Bone marrow (tissue), 2 donors: Measurements from ENCODE around the gene VPS8.

Experiments used
- DNase-seq, 2 donors: peaks; one replicate each; lab custom pipeline; 2025; lab: John Stamatoyannopoulos, UW

VPS8 gene

GRCh38 chr3:184811034-184811433 lies 932 bp upstream of the VPS8 start:
- DNase-seq = no peak

DNA sequence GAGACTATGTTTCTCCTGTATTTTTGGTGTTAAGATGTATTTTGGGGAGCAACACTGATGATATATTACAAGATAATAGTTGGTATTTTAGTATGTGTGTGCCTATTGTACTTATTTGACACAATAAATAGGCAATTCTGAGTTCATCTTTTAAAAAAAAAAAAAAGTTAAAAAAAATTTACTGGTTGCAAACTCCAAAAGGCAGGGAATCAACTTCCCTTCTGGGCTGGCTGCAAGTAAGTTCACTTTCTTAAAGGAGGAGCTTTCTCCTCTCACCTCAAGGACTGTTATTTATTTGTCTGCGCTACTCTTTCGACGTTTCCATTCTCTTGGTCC lies 335 bp upstream of the VPS8 start:
- no peak for DNase-seq

DNA sequence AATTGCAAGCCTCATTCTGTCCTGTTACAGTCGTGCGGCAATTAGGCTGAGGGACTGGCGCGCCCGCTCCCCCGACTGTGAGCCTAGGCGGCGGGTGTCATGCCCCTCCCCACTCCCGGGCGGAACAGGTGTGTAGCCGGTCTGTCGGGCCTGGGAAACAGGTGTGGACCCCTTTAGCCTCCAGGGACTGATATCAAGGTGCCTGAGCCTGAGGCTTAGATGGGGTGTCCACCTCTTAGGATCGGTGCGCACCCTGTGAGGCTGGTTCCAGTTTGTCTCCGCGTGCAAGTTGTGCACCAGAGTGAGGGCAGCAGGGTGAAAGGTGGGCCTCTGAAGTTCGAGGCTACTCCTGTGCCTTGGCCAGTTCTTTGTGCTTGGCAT lies 686 bp downstream of the VPS8 start:
- no peak for DNase-seq

- DNase-seq = no peak
Measured at GRCh38 chr3:184813357-184813756, 1.4 kb downstream of the VPS8 start.

DNA sequence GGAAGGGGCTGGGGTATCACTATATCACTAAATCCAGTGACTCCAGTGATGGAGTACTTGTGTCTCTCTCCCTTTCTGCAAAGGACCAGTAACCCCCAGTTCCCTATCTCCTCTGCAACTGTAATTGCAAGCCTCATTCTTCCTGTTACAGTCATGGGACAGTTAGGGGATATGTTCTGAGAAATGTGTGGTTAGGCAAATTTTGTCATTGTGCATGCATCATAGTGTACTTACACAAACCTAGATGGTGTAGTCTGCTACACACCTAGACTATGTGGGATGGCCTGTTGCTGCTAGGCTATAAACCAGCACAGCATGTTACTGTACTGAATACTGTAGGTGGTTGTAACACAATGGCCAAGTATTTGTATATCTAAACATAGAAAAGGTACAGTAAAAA lies 2.2 kb downstream of the VPS8 start:
- DNase-seq = no peak

DNA sequence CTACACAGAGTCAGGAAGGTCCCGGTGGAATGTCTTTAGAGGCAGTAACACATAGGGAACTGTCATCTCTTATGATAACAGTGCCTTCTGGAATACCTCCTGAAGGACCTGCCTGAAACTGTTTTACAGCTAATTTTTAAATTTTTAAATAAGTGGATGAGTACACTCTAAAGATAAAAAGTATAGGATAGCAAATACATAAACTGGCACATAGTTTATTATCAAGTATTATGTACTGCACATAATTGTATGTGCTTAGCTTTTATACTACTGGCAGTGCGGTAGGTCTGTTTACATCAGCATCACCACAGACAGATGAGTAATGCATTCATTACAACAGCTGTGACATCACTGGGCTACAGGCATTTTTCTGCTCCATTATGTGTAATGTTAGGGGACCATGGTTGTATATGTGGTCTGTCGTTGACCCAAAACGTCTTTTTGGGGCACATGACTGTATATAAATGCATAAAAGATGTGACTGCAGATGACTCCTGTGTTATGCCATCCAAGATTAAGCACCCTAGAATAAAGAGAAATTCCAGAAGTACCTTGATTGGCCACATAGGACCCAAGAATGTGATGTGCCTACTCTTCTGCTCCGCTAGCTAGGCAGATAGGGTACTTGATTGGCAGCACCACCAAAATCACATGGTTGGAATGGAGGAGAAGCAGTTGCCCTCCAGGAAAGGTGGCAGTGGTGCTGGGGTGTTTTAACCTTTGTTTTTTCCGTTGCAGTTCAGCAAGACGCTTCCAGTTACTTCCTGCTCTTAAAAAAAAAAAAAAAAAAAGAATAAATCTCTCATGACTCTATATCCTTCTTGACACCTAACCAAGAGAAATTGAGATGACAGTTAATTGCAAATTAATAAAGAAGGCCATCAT lies 3.3 kb downstream of the VPS8 start:
- no peak for DNase-seq

DNA sequence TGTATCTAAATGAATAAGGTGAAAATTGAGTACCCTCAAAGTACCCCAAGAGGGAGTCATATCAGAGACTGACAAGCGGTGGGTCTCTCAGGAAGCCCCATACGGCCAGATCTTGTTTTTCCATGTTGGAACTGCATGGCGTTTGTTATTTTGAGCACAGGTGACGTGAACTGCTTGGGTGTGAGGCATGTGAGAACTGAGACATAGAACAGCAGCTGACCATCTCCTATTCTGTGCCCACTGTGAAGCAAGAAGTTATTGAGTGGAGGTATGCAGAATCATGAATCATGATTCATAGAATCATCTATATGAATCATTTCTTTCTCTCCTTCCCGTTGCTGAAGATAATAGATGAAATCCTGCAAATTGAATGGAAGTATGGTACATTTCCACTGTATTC lies 4.6 kb downstream of the VPS8 start:
- DNase-seq = no peak

GRCh38 chr3:184820525-184820924 lies 8.6 kb downstream of the VPS8 start:
- DNase-seq = no peak

GRCh38 chr3:184821034-184821433 lies 9.1 kb downstream of the VPS8 start:
- no peak for DNase-seq

GRCh38 chr3:184822081-184822480 lies 10.1 kb downstream of the VPS8 start:
- no peak for DNase-seq

- DNase-seq = no peak
Measured at GRCh38 chr3:184822654-184823053, 10.7 kb downstream of the VPS8 start.

GRCh38 chr3:184823990-184824389 lies 12.0 kb downstream of the VPS8 start:
- no peak for DNase-seq

DNA sequence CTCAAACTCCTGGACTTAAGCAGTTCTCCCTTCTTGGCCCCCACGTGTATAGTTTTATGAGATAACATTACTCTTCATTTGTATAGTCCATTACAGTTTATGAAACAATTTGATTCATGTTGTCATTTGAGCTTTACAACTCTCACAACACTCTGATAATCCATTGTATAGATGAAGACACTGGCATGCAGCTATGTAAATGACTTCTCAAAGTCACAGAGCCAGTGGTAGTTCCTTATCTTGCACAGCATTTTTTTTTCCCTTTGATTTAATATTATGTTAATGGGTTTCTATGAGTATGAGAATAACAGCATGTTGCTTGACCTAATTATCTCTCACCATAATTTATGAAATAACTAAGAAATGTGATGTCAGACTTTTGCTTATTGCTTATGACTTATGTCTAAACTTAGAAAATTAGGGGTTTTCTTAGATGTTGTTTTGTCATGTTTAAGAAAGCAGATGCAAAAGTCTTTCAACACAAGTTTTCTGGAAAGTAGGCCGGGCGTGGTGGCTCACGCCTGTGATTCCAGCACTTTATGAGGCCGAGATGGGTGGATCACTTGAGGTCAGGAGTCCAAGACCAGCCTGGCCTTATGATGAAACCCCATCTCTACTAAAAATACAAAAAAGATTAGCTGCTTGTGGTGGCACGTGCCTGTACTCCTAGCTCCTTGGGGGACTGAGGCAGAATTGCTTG lies 13.3 kb downstream of the VPS8 start:
- no peak for DNase-seq

- DNase-seq = no peak
Measured at GRCh38 chr3:184827572-184827971, 15.6 kb downstream of the VPS8 start.

GRCh38 chr3:184832044-184832443 lies 20.1 kb downstream of the VPS8 start:
- DNase-seq = no peak

- no peak for DNase-seq
Measured at GRCh38 chr3:184832903-184833302, 20.9 kb downstream of the VPS8 start.

DNA sequence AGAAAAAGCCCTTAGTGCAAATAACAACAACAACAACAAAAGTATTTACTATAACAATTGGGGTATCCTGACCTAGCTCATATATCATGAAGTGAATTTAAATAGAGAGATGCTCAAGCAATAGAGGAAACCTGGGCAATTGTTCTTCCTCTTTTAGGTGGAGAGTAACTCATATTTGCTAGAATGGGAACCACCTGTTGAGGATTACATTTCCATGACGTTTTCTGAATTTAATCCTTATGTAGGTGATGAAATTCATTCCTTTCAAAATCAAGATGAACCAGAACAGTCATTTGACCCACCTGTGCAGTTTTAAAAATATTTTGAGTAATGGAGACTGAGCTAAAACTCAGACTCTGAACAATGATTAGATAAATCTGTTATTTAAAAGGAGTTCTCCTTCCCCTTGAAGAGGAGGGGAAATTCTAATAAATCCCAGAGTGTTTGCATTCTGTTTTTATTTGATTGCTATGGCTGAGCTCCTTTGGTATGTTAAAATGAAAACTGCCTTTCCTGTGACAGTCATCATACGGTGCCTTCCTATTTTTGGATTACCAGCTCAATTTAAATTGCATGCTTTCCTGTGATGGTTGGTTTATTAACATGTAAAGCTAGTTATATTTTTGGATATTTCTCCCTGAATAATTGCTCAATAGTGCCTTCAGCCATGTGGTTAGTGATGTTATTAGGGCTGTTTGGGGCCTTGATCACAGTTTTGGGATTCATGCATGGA lies 24.3 kb downstream of the VPS8 start:
- no peak for DNase-seq

GRCh38 chr3:184842433-184842832 lies 30.5 kb downstream of the VPS8 start:
- no peak for DNase-seq

- DNase-seq = no peak
Measured at GRCh38 chr3:184845819-184846218, 33.9 kb downstream of the VPS8 start.

DNA sequence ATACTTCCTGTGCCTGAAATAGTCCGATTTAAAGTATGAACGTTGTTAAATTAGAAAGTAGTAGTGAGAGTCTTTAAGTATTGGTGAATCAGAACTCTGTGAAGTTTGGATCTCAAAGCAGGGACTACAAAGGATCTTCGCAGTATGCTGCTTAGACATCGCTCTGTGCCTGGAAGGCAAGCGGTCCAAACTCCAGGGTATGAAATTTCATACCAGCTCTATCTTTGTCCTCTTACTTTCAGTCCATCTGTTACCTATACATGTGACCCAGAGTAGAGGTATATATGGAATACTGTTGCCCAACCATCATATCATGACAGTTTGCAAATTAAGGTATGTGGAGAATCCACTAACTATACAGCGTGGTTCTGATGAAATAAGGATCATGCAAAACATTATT lies 34.5 kb downstream of the VPS8 start:
- no peak for DNase-seq

DNA sequence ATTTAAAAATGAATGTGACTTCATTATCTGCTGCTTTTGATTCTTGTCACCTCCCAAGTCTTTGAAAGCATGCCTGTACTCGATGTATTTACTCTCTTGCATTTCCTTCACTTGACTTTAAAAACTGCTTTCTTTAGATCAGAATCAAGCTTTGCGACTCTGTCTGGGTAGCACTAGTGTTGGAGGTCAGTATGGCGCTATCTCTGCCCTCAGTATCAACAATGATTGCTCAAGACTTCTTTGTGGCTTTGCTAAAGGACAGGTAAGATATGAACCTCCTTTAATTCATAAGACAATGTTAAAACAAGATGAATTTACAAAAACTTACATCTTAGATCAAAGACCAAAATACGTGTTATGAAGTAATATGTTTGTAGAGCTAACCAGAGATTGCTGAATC lies 37.0 kb downstream of the VPS8 start:
- DNase-seq = no peak

DNA sequence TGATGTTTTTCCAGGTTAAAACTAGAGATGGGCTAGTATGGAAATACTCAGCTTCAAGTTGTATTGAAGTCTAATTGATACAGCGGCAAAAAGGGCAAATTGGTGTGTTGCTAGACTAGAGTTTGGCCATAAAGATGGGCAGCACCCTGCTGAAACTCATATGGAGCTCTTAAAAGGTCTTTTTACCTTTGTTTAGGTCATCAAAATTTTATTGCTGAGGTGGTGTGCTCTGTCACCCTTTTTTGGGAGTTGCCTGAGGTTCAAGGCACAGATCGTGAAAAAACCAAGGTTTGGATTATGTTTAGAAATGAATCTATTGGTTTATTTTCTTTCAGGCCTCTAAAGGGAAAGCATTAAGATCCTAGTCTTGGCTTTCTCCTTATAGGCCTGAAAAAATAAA lies 38.2 kb downstream of the VPS8 start:
- no peak for DNase-seq

- no peak for DNase-seq
Measured at GRCh38 chr3:184857099-184857498, 45.1 kb downstream of the VPS8 start.
